ENCODE measurements around the gene MLLT1. TPM values are rescaled to one million over a fixed set of nuclear protein-coding genes. Genes with fewer than 3 reads are reported as not detected.

MLLT1 gene
- total RNA-seq, 1 experiment from 2014 or later, result 54.9 TPM

DNA sequence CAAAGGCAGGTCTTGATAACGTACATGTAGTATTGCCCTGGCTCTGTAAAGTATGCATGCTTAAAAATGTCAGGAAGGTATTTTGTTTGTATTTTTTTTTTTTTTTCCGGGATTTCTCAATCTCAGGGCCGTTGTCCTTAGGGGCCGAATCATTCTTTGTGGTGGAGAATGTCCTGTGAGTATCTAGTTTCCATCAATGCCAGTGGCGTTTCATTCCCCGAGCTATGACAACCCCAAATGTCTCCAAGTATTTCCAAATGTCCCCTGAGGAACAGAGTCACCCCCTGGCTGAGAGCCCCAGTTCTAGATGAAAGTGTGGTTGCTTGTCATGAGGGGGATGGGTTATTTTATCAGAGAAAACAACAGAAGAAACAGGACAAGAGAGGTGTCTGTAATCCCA is 75.6 kb downstream of the MLLT1 start:
- no peak overlapping the region for H4K5ac ChIP-seq (ENCODE audit: insufficient read length, low read depth, low read length)
- H3K23ac ChIP-seq (ENCODE audit: insufficient read length, low read depth, low read length), result no peak overlapping the region
- no peak overlapping the region for H3K56ac ChIP-seq (ENCODE audit: insufficient read length, low read depth, low read length)
- no peak overlapping the region for H3T11ph ChIP-seq (ENCODE audit: low read length)
- Mint-ChIP-seq H3K27ac (no peak overlapping the region), H3K9me3 (peaks cover 2 to 3% of the 10 kb centered on the region in 2 experiments; a peak in 4 of 5 replicates), H3K27me3 (ENCODE audit: low read depth) (peaks cover 22% of the 10 kb centered on the region), H3K4me3 (no peak overlapping the region), H3K4me1 (peaks cover 1 to 2% of the 10 kb centered on the region in 2 experiments), H3K36me3 (ENCODE audit: insufficient read depth in 1 of 3, low read depth in 3 of 3) (peaks cover 1% of the 10 kb centered on the region in 3 experiments)
- peaks cover 2% of the 10 kb centered on the region for H4K20me1 ChIP-seq (ENCODE audit: control insufficient read depth, insufficient read depth, insufficient read length)
- no CpG with 5 or more reads among the region's 6 CpGs for WGBS (ENCODE audit: extremely low coverage, insufficient read length, low lambda C conversion rate)
- H3K9ac ChIP-seq (ENCODE audit: extremely low read depth, insufficient read length, low read length), result no peak overlapping the region
- H3K23me2 ChIP-seq (ENCODE audit: insufficient read length, low read depth, low read length, poor library complexity, severe bottlenecking), result peaks cover 1% of the 10 kb centered on the region
- no peaks in the 10 kb centered on the region for H3K79me1 ChIP-seq (ENCODE audit: insufficient read depth, low read depth, low read length, poor library complexity, severe bottlenecking)
- no peak overlapping the region for H3K14ac ChIP-seq (ENCODE audit: insufficient read depth, low read length)
- no peak overlapping the region for H2BK12ac ChIP-seq (ENCODE audit: insufficient read length, low read depth, low read length)
- H3K4me1 ChIP-seq (ENCODE audit: insufficient read depth, low read length), result no peaks in the 10 kb centered on the region
- no peak overlapping the region for H3K4me2 ChIP-seq (ENCODE audit: insufficient read depth, insufficient read length, low read length)
- no peak overlapping the region for H2BK5ac ChIP-seq (ENCODE audit: insufficient read length, low read length)
- H2BK15ac ChIP-seq (ENCODE audit: low read depth, low read length), result no peak overlapping the region
- no peak overlapping the region for H3K27ac ChIP-seq (ENCODE audit: insufficient read length, low read depth, low read length)
- H4K8ac ChIP-seq (replicated peaks; ENCODE audit: insufficient read length, low read depth, low read length), result no peak overlapping the region
- DNase-seq, result no peak
- no peak overlapping the region for H3K18ac ChIP-seq (ENCODE audit: insufficient read length, low read depth, low read length)
- no peak overlapping the region for H2AK5ac ChIP-seq (ENCODE audit: insufficient read length, low read length)
- H3K27me3 ChIP-seq (ENCODE audit: insufficient read depth, low read length), result no peaks in the 10 kb centered on the region
- TF ChIP-seq, protein P1, sequence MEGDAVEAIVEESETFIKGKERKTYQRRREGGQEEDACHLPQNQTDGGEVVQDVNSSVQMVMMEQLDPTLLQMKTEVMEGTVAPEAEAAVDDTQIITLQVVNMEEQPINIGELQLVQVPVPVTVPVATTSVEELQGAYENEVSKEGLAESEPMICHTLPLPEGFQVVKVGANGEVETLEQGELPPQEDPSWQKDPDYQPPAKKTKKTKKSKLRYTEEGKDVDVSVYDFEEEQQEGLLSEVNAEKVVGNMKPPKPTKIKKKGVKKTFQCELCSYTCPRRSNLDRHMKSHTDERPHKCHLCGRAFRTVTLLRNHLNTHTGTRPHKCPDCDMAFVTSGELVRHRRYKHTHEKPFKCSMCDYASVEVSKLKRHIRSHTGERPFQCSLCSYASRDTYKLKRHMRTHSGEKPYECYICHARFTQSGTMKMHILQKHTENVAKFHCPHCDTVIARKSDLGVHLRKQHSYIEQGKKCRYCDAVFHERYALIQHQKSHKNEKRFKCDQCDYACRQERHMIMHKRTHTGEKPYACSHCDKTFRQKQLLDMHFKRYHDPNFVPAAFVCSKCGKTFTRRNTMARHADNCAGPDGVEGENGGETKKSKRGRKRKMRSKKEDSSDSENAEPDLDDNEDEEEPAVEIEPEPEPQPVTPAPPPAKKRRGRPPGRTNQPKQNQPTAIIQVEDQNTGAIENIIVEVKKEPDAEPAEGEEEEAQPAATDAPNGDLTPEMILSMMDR (conservative IDR thresholded peaks at IDR 0.05), result no peak
- H2BK20ac ChIP-seq (ENCODE audit: low read depth, low read length, poor library complexity, severe bottlenecking), result no peak overlapping the region
- no peaks in the 10 kb centered on the region for H3K9me3 ChIP-seq (ENCODE audit: control insufficient read depth, low read depth, low read length)
- H3K4ac ChIP-seq (ENCODE audit: low read depth, low read length), result no peak overlapping the region
- H2AFZ ChIP-seq (ENCODE audit: low read length), result no peak overlapping the region
- H4K91ac ChIP-seq (ENCODE audit: insufficient read length, low read depth, low read length), result no peak overlapping the region
- H2BK120ac ChIP-seq (ENCODE audit: low read depth, low read length, poor library complexity, severe bottlenecking), result no peak overlapping the region
- H3K79me2 ChIP-seq (ENCODE audit: insufficient read depth, low read length), result no peaks in the 10 kb centered on the region
